Sigmoid colon (tissue), 7 donors: ENCODE results near the gene NGRN. TPM values are rescaled to one million over a fixed set of nuclear protein-coding genes. Genes with fewer than 3 reads are reported as not detected.
"Not testable (repeated sequence)": the region's sequence is repeated elsewhere in the genome, so short reads cannot be mapped to it uniquely, and the experiment has no call there.

Source experiments
- DNase-seq: peaks from one replicate; pipeline ENCODE4 v3.0.0-alpha.2; 2019
- H3K27ac ChIP-seq, 4 donors: fragments of 200-600 bp; sonication (generic); one replicate each; pipeline ENCODE4 v1.5.1; 2016 to 2019; ENCODE audit warnings: mild to moderate bottlenecking in 1 of 4
- H3K27me3 ChIP-seq, 3 donors: fragments of 200-600 bp; sonication (generic); one replicate each; pipeline ENCODE4 v1.5.1; 2019; ENCODE audit warnings: mild to moderate bottlenecking in 1 of 3
- H3K36me3 ChIP-seq, 4 donors: fragments of 200-600 bp; sonication (generic); one replicate each; pipeline ENCODE4 v1.5.1; 2016 to 2019
- H3K4me1 ChIP-seq, 4 donors: fragments of 200-600 bp; sonication (generic); one replicate each; pipeline ENCODE4 v1.5.1; 2017 to 2019
- H3K4me3 ChIP-seq, 4 donors: fragments of 200-600 bp; sonication (generic); one replicate each; pipeline ENCODE4 v1.5.1; 2017 to 2019; ENCODE audit warnings: mild to moderate bottlenecking in 2 of 4, moderate library complexity in 1 of 4
- H3K9me3 ChIP-seq, 4 donors: fragments of 200-600 bp in 3 of 4; sonication (generic) in 3 of 4; one replicate each; pipeline versions ENCODE4 v1.5.1 to v1.6.1; 2013 to 2019
- CTCF ChIP-seq, 4 experiments: fragments of 450-650 bp in 3 of 4; fragments of 200-600 bp in 1 of 4; IDR thresholded peaks; one replicate each; pipeline ENCODE4 v1.5.1; 2016 to 2019; ENCODE audit warnings: antibody characterized with exemption in 4 of 4, mild to moderate bottlenecking in 3 of 4, moderate library complexity in 2 of 4
- EP300 ChIP-seq, 4 donors: sonication (generic); formaldehyde crosslinking; IDR thresholded peaks; one replicate each; pipeline ENCODE4 v1.6.1; 2017; ENCODE audit warnings: antibody characterized with exemption in 4 of 4
- POLR2A ChIP-seq, 2 donors: fragments of 450-650 bp; IDR thresholded peaks; one replicate each; pipeline ENCODE4 v1.6.1; 2016; ENCODE audit warnings: antibody characterized with exemption in 2 of 2, mild to moderate bottlenecking in 2 of 2, moderate library complexity in 2 of 2
- POLR2AphosphoS5 ChIP-seq, 4 donors: sonication (generic); formaldehyde crosslinking; IDR thresholded peaks; one replicate each; pipeline ENCODE4 v1.6.1; 2017; ENCODE audit warnings: antibody characterized with exemption in 4 of 4
- WGBS, 2 donors: extraction: QIAGEN DNeasy Blood & Tissue Kit; methylation state at CpG; one replicate each; pipeline ENCODE4 v1.1.7; 2013; 5-methylcytosine and 5-hydroxymethylcytosine counted together
- intact Hi-C: fragments of 100-400 bp; cut with DNase I; formaldehyde crosslinking; loops from one replicate; pipeline ENCODE4 v1.15.1; 2023
- polyA plus RNA-seq, 3 donors: library from polyadenylated mRNA; stranded (reverse); fragments of 200-250 nt; gene quantifications; one replicate each; pipeline ENCODE4 v1.2.3, GENCODE V29; 2013
- total RNA-seq, 4 donors: library from RNA; depleted of rRNA; stranded (reverse); fragments of >200 nt; gene quantifications; one replicate each; pipeline ENCODE4 v1.1.0, GENCODE V29; 2016
- donor health status: healthy with polysubstance abuse.
- donor health status: Bipolar disorder and iron deficiency.
- donor health status: healthy.

NGRN gene
- total and polyA plus RNA-seq, 7 donors: 43.2 to 139 (median 81.2) TPM

- H3K4me1 ChIP-seq: peaks cover 0 to 56% (median 53%) of the 10 kb centered on the region in 4 donors
- H3K9me3 ChIP-seq: no peaks in the 10 kb centered on the region
- peak overlapping the region in 1 of 4 donors; percentile 93 for H3K27ac ChIP-seq
- WGBS, 2 donors: 9 to 55% methylated on average over 1 of the region's 1 CpG
- DNase-seq: no peak
- intact Hi-C loops: no loop called here
- no peak for TF ChIP-seq POLR2A (IDR thresholded peaks at IDR 0.05)
- no peak for TF ChIP-seq POLR2AphosphoS5 (IDR thresholded peaks at IDR 0.05)
- TF ChIP-seq CTCF (IDR thresholded peaks at IDR 0.05): no peak
- no peak for TF ChIP-seq EP300 (IDR thresholded peaks at IDR 0.05)
- H3K27me3 ChIP-seq: no peaks in the 10 kb centered on the region
- peak overlapping the region in 1 of 4 donors; percentile 64 for H3K4me3 ChIP-seq
- peaks cover 0 to 48% (median 26%) of the 10 kb centered on the region in 4 donors for H3K36me3 ChIP-seq
These were observed 2.9 kb downstream of the NGRN start for GRCh38 chr15:90268415-90268814.

- Histone ChIP-seq H3K27ac (no peak overlapping the region), H3K4me1 (peaks cover 0 to 47% (median 46%) of the 10 kb centered on the region in 4 donors), H3K27me3 (no peaks in the 10 kb centered on the region), H3K9me3 (no peaks in the 10 kb centered on the region), H3K36me3 (peaks cover 0 to 68% (median 28%) of the 10 kb centered on the region in 4 donors), H3K4me3 (no peak overlapping the region)
- DNase-seq: no peak
- TF ChIP-seq POLR2AphosphoS5 (IDR thresholded peaks at IDR 0.05): no peak
- TF ChIP-seq EP300 (IDR thresholded peaks at IDR 0.05): no peak
- TF ChIP-seq CTCF (IDR thresholded peaks at IDR 0.05): no peak
- no peak for TF ChIP-seq POLR2A (IDR thresholded peaks at IDR 0.05)
- intact Hi-C loops: no loop called here
- WGBS, 2 donors: 86 to 96% methylated on average over 10 of the region's 10 CpGs
These were observed 5.2 kb downstream of the NGRN start for GRCh38 chr15:90270502-90271150.

GRCh38 chr15:90271459-90272166 is 6.1 kb downstream of the NGRN start:
- WGBS, 2 donors: 72 to 83% methylated on average over 7 of the region's 7 CpGs

GRCh38 chr15:90278467-90278866 is 13.0 kb downstream of the NGRN start:
- H3K4me3 ChIP-seq, DNase-seq, H3K27ac ChIP-seq, intact Hi-C loops, H3K9me3 ChIP-seq, H3K4me1 ChIP-seq, H3K27me3 ChIP-seq: not testable (repeated sequence)
- H3K36me3 ChIP-seq: peaks cover 0 to 21% (median 2%) of the 10 kb centered on the region in 4 donors
- WGBS, 2 donors: 97 to 98% methylated on average over 12 of the region's 12 CpGs

More at GRCh38 chr15:90271459-90272166, 6.1 kb downstream of the NGRN start:
- no peak overlapping the region for H3K4me3 ChIP-seq
- H3K4me1 ChIP-seq: peaks cover 0 to 47% (median 44%) of the 10 kb centered on the region in 4 donors
- H3K9me3 ChIP-seq: no peaks in the 10 kb centered on the region
- no peak for TF ChIP-seq POLR2AphosphoS5 (IDR thresholded peaks at IDR 0.05)
- no peak for TF ChIP-seq POLR2A (IDR thresholded peaks at IDR 0.05)
- TF ChIP-seq EP300 (IDR thresholded peaks at IDR 0.05): no peak
- TF ChIP-seq CTCF (IDR thresholded peaks at IDR 0.05): no peak
- H3K27me3 ChIP-seq: no peaks in the 10 kb centered on the region
- intact Hi-C loops: no loop called here
- no peak for DNase-seq
- no peak overlapping the region for H3K27ac ChIP-seq
- H3K36me3 ChIP-seq: peaks cover 0 to 70% (median 28%) of the 10 kb centered on the region in 4 donors

- H3K9me3 ChIP-seq, intact Hi-C loops, H3K36me3 ChIP-seq, DNase-seq, H3K4me3 ChIP-seq, H3K4me1 ChIP-seq, H3K27ac ChIP-seq, H3K27me3 ChIP-seq: not testable (repeated sequence)
- WGBS, 2 donors: 90 to 95% methylated on average over 5 of the region's 5 CpGs
These were observed 15.3 kb downstream of the NGRN start for GRCh38 chr15:90280743-90281142.

GRCh38 chr15:90281637-90282036 is 16.2 kb downstream of the NGRN start:
- H3K36me3 ChIP-seq, H3K9me3 ChIP-seq, H3K4me1 ChIP-seq, H3K4me3 ChIP-seq, H3K27me3 ChIP-seq, DNase-seq, intact Hi-C loops, H3K27ac ChIP-seq: not testable (repeated sequence)
- 29 to 58% methylated on average over 6 of the region's 6 CpGs for WGBS, 2 donors
